Measurements from ENCODE around the gene PREX1.
"Not testable (repeated sequence)": the region's sequence is repeated elsewhere in the genome, so short reads cannot be mapped to it uniquely, and the experiment has no call there.

DNA sequence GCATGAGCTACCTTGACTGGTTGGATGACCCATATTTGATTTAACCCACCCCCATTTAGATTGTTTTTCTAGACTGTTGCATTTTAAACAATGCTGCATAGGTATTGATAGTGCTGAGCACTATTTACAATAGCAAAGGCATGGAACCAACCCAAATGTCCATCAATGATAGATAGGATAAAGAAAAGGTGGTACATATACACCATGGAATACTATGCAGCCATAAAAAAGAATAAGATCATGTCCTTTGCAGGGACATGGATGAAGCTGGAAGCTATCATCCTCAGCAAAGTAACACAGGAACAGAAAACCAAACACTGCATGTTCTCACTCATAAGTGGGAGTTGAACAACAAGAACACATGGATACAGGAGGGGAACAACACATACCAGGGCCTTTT lies 41.6 kb upstream of the PREX1 start:
- TF ChIP-seq PPARA (CRISPR knock-in tag; IDR thresholded peaks at IDR 0.05; ENCODE audit: borderline replicate concordance); CSDC2 (CRISPR knock-in tag; IDR thresholded peaks at IDR 0.05); ZFP3 (CRISPR knock-in tag; IDR thresholded peaks at IDR 0.05); OSR1 (CRISPR knock-in tag; IDR thresholded peaks at IDR 0.05); ZNF70 (CRISPR knock-in tag; IDR thresholded peaks at IDR 0.05): not testable (repeated sequence)
- TF ChIP-seq, protein P1, sequence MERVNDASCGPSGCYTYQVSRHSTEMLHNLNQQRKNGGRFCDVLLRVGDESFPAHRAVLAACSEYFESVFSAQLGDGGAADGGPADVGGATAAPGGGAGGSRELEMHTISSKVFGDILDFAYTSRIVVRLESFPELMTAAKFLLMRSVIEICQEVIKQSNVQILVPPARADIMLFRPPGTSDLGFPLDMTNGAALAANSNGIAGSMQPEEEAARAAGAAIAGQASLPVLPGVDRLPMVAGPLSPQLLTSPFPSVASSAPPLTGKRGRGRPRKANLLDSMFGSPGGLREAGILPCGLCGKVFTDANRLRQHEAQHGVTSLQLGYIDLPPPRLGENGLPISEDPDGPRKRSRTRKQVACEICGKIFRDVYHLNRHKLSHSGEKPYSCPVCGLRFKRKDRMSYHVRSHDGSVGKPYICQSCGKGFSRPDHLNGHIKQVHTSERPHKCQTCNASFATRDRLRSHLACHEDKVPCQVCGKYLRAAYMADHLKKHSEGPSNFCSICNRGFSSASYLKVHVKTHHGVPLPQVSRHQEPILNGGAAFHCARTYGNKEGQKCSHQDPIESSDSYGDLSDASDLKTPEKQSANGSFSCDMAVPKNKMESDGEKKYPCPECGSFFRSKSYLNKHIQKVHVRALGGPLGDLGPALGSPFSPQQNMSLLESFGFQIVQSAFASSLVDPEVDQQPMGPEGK (CRISPR knock-in tag; IDR thresholded peaks at IDR 0.05; ENCODE audit: borderline replicate concordance) = not testable (repeated sequence)
- TF ChIP-seq, protein P2, sequence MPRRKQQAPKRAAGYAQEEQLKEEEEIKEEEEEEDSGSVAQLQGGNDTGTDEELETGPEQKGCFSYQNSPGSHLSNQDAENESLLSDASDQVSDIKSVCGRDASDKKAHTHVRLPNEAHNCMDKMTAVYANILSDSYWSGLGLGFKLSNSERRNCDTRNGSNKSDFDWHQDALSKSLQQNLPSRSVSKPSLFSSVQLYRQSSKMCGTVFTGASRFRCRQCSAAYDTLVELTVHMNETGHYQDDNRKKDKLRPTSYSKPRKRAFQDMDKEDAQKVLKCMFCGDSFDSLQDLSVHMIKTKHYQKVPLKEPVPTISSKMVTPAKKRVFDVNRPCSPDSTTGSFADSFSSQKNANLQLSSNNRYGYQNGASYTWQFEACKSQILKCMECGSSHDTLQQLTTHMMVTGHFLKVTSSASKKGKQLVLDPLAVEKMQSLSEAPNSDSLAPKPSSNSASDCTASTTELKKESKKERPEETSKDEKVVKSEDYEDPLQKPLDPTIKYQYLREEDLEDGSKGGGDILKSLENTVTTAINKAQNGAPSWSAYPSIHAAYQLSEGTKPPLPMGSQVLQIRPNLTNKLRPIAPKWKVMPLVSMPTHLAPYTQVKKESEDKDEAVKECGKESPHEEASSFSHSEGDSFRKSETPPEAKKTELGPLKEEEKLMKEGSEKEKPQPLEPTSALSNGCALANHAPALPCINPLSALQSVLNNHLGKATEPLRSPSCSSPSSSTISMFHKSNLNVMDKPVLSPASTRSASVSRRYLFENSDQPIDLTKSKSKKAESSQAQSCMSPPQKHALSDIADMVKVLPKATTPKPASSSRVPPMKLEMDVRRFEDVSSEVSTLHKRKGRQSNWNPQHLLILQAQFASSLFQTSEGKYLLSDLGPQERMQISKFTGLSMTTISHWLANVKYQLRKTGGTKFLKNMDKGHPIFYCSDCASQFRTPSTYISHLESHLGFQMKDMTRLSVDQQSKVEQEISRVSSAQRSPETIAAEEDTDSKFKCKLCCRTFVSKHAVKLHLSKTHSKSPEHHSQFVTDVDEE (CRISPR knock-in tag; IDR thresholded peaks at IDR 0.05) = not testable (repeated sequence)
